Measurements from ENCODE around the gene C8B. TPM values are rescaled to one million over a fixed set of nuclear protein-coding genes. Genes with fewer than 3 reads are reported as not detected.

Gene C8B
- total RNA-seq (2021; fragmentation: NEBNext Ultra II Directional; extraction: Animal tissue kit (Norgen Biotek cat#: 25700)): not detected
- long read RNA-seq: 0 reads

DNA sequence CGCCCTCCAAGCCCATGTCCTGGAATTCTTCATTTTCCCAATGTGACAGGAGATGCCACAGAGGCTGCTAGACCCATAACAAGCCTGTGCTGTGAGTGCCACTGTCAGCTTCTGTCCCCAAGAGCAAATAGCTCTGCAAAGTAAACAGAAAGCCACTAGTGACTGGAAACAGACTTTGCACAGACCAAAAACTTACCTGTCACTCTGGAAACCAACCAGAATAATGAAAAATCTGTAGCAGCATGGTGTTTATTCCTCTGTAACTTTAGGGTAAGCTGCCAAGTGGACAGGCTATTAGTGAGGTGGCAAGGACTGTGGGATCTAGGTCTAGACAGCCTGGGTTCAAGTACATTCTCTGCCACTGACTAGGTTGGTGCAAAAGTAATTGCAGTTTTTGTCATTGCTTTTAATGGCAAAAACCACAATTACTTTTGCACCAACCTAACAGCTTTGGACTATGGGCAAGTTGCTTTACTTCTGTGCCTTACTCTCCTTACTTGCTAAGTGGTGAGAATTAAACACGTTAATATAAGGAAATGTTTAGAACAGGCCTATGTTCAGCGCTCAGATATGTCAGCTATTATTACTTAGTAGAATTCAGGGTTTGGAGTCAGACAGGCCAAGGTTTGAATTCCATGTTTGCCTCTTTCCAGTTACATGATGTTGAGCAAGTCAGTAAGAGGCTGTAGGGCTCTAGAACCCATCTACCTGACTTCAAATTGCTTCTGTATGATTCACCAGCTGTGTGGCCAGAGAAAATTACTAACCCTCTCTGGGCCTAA, at the start of gene C8B:
TSS of gene C8B (minus strand) at position 100 of the 782 bp plus-strand sequence. CDS start at position 33, 67 bp downstream.
- H3K4me1 Mint-ChIP-seq (ENCODE audit: low read depth): peaks cover 6% of the 10 kb centered on the region
- no peak within 1 kb of the TSS for H3K27ac Mint-ChIP-seq
- DNase-seq: no peak
- H3K4me3 Mint-ChIP-seq: no peak within 1 kb of the TSS
- peaks cover 2% of the 10 kb centered on the region; the same call in 1 of the 2 replicates for H3K27me3 Mint-ChIP-seq (ENCODE audit: insufficient read depth)
- peaks cover 5% of the 10 kb centered on the region; the same call in 1 of the 2 replicates for H3K9me3 Mint-ChIP-seq
- H3K36me3 Mint-ChIP-seq (ENCODE audit: low read depth): no peaks in the 10 kb centered on the region
- TF ChIP-seq, protein P1, sequence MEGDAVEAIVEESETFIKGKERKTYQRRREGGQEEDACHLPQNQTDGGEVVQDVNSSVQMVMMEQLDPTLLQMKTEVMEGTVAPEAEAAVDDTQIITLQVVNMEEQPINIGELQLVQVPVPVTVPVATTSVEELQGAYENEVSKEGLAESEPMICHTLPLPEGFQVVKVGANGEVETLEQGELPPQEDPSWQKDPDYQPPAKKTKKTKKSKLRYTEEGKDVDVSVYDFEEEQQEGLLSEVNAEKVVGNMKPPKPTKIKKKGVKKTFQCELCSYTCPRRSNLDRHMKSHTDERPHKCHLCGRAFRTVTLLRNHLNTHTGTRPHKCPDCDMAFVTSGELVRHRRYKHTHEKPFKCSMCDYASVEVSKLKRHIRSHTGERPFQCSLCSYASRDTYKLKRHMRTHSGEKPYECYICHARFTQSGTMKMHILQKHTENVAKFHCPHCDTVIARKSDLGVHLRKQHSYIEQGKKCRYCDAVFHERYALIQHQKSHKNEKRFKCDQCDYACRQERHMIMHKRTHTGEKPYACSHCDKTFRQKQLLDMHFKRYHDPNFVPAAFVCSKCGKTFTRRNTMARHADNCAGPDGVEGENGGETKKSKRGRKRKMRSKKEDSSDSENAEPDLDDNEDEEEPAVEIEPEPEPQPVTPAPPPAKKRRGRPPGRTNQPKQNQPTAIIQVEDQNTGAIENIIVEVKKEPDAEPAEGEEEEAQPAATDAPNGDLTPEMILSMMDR (IDR thresholded peaks at IDR 0.05): no peak

DNA sequence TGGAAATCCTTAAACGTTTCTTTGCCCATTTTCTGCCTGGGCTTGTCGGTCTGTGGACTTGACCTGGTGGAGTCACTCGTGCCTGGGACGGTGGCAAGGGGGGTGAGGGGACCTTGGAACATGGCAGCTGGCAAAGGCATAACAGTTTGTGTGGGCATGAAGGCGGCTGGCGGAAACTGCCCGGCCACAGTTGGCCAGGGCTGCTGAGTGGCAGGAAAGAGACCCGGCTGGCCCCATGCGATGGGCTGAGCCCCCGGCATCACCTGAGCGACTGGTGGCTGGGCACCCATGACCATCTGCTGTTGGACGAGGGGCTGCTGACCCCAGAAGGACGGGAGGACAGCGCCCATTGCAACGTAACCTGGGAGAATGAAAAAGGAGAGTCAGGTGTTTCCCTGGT, 49.3 kb upstream of the C8B start:
- DNase-seq: no peak
- Mint-ChIP-seq H3K27ac (no peak overlapping the region), H3K36me3 (ENCODE audit: low read depth) (no peaks in the 10 kb centered on the region), H3K4me1 (ENCODE audit: low read depth) (no peaks in the 10 kb centered on the region), H3K9me3 (no peaks in the 10 kb centered on the region), H3K27me3 (ENCODE audit: insufficient read depth) (peaks cover 5% of the 10 kb centered on the region), H3K4me3 (no peak overlapping the region)
- TF ChIP-seq, protein P1 (IDR thresholded peaks at IDR 0.05): no peak

DNA sequence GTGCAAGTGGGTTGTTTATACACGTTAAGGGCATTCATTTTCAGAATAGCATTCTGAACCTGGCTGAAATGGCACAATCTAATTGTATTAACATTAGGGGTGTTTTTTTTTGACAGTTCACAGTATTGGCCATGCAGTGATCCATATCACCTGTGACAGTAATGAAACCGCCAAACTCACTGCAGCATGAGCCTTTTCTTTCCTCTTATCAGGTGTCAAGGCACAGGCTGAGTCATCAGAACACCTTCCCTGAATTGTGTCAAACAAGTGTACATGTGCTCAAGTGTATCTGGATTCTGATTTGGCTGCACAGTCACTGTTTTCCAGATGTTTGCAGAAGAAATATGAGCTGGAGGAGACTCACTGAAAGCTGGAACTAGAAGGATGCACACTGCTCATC, 47.7 kb upstream of the C8B start:
- H3K4me3 Mint-ChIP-seq: no peak overlapping the region
- DNase-seq: no peak
- H3K27ac Mint-ChIP-seq: no peak overlapping the region
- H3K27me3 Mint-ChIP-seq (ENCODE audit: insufficient read depth): peaks cover 3% of the 10 kb centered on the region
- TF ChIP-seq, protein P1 (IDR thresholded peaks at IDR 0.05): no peak
- no peaks in the 10 kb centered on the region for H3K4me1 Mint-ChIP-seq (ENCODE audit: low read depth)
- no peaks in the 10 kb centered on the region for H3K36me3 Mint-ChIP-seq (ENCODE audit: low read depth)
- H3K9me3 Mint-ChIP-seq: no peaks in the 10 kb centered on the region

DNA sequence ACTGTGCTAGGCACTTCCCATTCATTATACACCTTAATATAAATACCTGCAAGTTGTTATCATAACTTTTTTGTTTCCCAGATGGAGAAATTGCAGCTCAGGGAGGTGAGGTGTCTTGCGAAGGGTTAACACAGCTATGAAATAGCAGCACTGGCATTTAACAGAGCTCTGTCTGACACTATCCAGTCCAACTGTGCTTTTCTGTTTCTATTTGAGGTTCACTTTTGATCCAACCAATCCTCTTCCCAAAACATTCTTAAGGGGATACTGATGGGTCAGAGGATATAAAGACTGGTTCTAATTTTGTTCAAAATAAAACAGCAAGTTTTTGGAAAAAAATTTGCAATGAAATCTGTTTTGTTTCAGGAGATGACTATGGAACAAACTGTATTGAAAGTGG, 46.5 kb upstream of the C8B start:
- TF ChIP-seq, protein P1 (IDR thresholded peaks at IDR 0.05): no peak
- H3K4me3 Mint-ChIP-seq: no peak overlapping the region
- peaks cover 3% of the 10 kb centered on the region for H3K27me3 Mint-ChIP-seq (ENCODE audit: insufficient read depth)
- no peaks in the 10 kb centered on the region for H3K36me3 Mint-ChIP-seq (ENCODE audit: low read depth)
- H3K27ac Mint-ChIP-seq: no peak overlapping the region
- H3K9me3 Mint-ChIP-seq: no peaks in the 10 kb centered on the region
- no peak for DNase-seq
- no peaks in the 10 kb centered on the region for H3K4me1 Mint-ChIP-seq (ENCODE audit: low read depth)

DNA sequence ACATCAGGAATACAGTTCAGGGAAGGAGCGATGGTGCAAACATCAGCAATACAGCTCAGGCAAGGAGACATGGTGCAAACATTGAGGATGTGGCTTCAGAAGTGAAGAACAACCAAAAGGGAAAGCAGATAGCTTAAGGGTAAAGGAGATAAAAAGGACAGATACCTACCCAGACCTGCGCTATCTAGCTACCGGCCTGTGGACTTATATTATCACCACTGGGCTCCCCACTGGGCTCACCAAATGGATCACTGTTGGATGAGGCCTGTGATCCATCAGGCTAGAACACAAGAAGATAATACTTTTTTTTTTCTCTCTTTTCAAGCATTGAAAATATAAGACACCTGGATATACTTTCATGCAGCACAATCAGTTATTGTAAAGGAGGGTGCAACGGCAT, 44.7 kb upstream of the C8B start:
- Mint-ChIP-seq H3K27ac (no peak overlapping the region), H3K4me3 (no peak overlapping the region), H3K27me3 (ENCODE audit: insufficient read depth) (peaks cover 6% of the 10 kb centered on the region), H3K36me3 (ENCODE audit: low read depth) (no peaks in the 10 kb centered on the region), H3K4me1 (ENCODE audit: low read depth) (no peaks in the 10 kb centered on the region), H3K9me3 (no peaks in the 10 kb centered on the region)
- no peak for DNase-seq
- TF ChIP-seq, protein P1 (IDR thresholded peaks at IDR 0.05): no peak
